PC-3 (cell line): ENCODE measurements around the gene TTC33.

Source experiments
- EZH2 ChIP-seq: fragments of 300-600 bp; sonication (generic); IDR thresholded peaks from one replicate; pipeline ENCODE4 v1.6.1; 2017; ENCODE audit warnings: antibody characterized with exemption, mild to moderate bottlenecking, low read length; ENCODE audit not compliant: unreplicated experiment
- TF ChIP-seq, protein P1 (sequence below): fragments of 300-600 bp; sonication (generic); conservative IDR thresholded peaks from 2 replicates; pipeline ENCODE4 v1.5.1; 2017; ENCODE audit warnings: antibody characterized with exemption, low read depth, mild to moderate bottlenecking, low read length

DNA sequence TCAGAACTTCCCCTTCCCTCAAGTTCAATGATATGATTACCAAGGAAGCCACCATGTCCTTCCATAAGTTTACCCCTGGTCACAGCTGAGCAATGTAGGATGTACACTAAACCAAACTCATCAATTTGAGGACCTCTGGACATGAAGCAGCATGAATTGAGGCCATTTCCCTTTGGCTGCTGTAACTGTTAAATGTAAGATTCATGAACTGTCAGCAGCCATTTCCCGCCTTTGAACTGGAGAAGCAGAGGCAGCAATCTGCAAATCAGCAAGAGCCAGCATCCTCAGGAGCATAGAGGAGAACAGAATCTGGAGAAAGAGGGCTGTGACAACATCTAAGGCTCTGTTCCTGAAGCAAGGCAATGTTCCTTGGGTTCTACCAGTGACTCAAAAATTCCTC lies 180.3 kb downstream of the TTC33 start:
- TF ChIP-seq, protein P1, sequence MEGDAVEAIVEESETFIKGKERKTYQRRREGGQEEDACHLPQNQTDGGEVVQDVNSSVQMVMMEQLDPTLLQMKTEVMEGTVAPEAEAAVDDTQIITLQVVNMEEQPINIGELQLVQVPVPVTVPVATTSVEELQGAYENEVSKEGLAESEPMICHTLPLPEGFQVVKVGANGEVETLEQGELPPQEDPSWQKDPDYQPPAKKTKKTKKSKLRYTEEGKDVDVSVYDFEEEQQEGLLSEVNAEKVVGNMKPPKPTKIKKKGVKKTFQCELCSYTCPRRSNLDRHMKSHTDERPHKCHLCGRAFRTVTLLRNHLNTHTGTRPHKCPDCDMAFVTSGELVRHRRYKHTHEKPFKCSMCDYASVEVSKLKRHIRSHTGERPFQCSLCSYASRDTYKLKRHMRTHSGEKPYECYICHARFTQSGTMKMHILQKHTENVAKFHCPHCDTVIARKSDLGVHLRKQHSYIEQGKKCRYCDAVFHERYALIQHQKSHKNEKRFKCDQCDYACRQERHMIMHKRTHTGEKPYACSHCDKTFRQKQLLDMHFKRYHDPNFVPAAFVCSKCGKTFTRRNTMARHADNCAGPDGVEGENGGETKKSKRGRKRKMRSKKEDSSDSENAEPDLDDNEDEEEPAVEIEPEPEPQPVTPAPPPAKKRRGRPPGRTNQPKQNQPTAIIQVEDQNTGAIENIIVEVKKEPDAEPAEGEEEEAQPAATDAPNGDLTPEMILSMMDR = no peak
- TF ChIP-seq EZH2 = no peak
